ENCODE results near the gene C2orf76.

Gene C2orf76

DNA sequence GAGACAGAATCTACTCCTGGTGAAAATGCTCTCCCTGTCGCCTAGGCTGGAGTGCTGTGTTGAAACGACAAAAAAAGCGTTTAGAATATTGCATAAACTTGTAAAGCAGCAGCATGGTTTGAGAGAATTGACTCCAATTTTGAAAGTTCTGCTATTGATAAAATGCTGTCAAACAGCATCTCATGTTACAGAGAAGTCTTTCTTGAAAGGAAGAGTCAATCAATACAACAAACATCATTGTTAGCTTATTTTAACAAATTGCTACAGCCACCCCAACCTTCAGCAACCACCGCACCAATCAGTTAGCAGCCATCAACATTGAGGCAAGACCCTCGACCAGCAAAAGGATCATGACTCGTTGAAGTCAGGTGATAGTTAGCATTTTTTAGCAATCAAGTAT, 6.9 kb downstream of the C2orf76 start:
- DNase-seq (ENCODE audit: extremely low spot score) = no peak
- TF ChIP-seq, protein P1, sequence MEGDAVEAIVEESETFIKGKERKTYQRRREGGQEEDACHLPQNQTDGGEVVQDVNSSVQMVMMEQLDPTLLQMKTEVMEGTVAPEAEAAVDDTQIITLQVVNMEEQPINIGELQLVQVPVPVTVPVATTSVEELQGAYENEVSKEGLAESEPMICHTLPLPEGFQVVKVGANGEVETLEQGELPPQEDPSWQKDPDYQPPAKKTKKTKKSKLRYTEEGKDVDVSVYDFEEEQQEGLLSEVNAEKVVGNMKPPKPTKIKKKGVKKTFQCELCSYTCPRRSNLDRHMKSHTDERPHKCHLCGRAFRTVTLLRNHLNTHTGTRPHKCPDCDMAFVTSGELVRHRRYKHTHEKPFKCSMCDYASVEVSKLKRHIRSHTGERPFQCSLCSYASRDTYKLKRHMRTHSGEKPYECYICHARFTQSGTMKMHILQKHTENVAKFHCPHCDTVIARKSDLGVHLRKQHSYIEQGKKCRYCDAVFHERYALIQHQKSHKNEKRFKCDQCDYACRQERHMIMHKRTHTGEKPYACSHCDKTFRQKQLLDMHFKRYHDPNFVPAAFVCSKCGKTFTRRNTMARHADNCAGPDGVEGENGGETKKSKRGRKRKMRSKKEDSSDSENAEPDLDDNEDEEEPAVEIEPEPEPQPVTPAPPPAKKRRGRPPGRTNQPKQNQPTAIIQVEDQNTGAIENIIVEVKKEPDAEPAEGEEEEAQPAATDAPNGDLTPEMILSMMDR (IDR thresholded peaks at IDR 0.05; ENCODE audit: control extremely low read depth, extremely low read depth, low read depth, missing control alignments) = no peak
- ChIA-PET CTCF (interaction anchor here (1.0 kb wide), 1 partner anchor 11 kb away, joined by 3 read pairs; no protein-coding TSS in a partner anchor), POLR2A (no interaction called here)

DNA sequence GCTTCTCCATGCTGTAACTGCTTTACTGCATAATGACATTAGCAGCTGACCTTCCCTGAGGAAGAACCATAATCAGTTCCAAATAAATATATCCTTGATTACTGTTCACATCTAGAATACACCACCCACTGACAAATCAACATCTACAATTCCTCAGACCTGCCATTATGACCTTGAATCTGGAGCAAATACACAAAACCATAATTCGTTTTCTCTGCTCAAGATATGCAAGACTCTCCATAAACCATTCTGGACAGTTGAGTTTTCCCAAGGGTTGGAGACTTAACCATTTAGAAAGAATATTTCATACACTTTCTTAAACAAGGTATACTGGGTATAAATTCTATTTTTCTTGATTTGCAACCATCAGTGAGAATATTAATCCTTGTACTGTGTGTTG, 11.8 kb downstream of the C2orf76 start:
- TF ChIP-seq, protein P1 (IDR thresholded peaks at IDR 0.05; ENCODE audit: control extremely low read depth, extremely low read depth, low read depth, missing control alignments) = no peak
- ChIA-PET CTCF (interaction anchor here (1.0 to 1.6 kb wide), 2 partner anchors 13 to 64 kb away, joined by 3 to 4 read pairs; no protein-coding TSS in a partner anchor), POLR2A (no interaction called here)
- DNase-seq (ENCODE audit: extremely low spot score) = no peak

DNA sequence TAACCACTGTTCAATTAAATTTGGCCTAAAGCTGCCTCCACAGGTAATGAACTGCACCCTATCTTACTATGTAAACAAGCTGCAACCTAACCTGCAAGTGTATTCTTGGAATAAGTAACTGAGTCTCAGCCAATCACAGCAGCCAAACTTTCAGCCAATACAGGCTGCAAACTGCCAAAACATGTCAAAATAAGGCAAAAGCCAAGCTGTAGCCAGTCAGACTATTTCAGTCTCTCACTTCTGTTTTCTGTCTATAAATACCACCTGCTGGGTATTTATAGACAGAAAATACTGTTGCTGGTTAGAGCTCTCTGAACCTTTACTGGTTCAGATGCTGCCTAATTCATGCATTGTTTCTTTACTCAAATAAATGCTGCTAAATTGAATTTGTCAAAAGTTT, 14.3 kb downstream of the C2orf76 start:
- ChIA-PET CTCF (interaction anchor here (0.7 to 1.0 kb wide), 4 partner anchors 10 to 824 kb away, joined by 3 to 6 read pairs (median 3); no protein-coding TSS in a partner anchor), POLR2A (interaction anchor here (1.7 kb wide), 1 partner anchor 11 kb away, joined by 5 read pairs; no protein-coding TSS in a partner anchor)
- TF ChIP-seq, protein P1 (IDR thresholded peaks at IDR 0.05; ENCODE audit: control extremely low read depth, extremely low read depth, low read depth, missing control alignments) = no peak
- DNase-seq (ENCODE audit: extremely low spot score) = peak; percentile 58

DNA sequence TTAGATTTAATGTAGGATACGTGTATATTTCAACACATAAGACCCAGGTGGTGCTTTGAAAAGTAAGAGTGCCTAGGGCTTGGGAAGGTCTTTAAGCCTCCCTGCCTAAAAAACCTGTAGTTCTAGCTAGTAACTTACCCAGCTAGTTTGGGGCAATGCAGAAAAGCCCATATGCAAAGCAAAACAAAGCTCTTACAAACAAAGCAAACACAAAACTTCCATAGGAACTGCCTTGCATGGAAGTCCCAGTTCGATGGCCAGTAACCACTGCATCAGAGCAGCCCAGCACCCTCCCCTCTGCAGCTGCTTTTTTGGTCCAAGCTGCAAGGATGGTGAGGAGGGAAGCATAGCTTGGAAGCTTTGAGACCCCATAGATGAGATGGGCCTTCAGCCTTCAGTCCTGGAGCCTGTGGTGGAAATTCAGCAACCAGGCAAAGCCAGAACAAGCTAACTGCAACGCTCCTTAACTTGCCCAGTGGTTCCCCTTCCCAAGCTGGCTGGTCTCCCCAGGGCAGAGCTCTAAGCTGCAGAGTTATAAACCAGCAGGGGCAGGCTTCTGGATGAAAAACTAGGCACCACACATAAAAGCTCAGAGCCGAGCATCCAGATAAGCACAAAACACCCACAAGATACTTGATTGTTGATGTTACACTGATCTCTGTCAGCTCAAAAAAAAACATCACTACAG, 16.2 kb downstream of the C2orf76 start:
- POLR2A ChIA-PET = interaction anchor here (0.8 kb wide), 1 partner anchor 11 kb away, joined by 3 read pairs; no protein-coding TSS in a partner anchor

DNA sequence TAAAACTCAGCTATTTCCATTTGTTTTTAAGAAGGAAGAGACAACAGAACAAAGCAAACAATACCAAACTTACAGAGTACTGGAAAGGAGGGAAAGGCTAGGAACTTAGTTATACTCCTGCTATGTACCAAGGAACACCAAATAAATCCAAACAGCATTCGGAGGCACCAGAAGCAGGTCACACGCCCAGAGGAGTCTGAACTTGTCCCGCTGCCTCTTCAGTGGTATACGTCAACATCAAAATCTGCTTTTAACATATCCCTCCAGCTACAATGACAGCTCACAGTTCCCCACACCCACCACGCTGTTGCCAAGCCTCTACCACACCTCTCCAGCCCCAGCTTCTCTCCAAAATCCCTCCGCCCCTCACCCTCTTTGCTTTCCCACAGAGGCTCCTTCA, 17.3 kb downstream of the C2orf76 start:
- no peak for DNase-seq (ENCODE audit: extremely low spot score)
- ChIA-PET POLR2A (no interaction called here), CTCF (interaction anchor here (1.1 to 2.1 kb wide), 7 partner anchors 9 to 85 kb away, joined by 3 to 7 read pairs (median 4); partner anchors contain the start of genes C2orf76 and DBI)
- TF ChIP-seq, protein P1 (IDR thresholded peaks at IDR 0.05; ENCODE audit: control extremely low read depth, extremely low read depth, low read depth, missing control alignments) = no peak

More for the DNA sequence above, 16.2 kb downstream of the C2orf76 start:
- TF ChIP-seq, protein P1 (IDR thresholded peaks at IDR 0.05; ENCODE audit: control extremely low read depth, extremely low read depth, low read depth, missing control alignments) = no peak
- CTCF ChIA-PET = interaction anchor here (0.7 to 2.1 kb wide), 10 partner anchors 8 to 21 kb away, joined by 3 to 7 read pairs (median 4); partner anchors contain the start of genes C2orf76 and DBI
- DNase-seq (ENCODE audit: extremely low spot score) = no peak

DNA sequence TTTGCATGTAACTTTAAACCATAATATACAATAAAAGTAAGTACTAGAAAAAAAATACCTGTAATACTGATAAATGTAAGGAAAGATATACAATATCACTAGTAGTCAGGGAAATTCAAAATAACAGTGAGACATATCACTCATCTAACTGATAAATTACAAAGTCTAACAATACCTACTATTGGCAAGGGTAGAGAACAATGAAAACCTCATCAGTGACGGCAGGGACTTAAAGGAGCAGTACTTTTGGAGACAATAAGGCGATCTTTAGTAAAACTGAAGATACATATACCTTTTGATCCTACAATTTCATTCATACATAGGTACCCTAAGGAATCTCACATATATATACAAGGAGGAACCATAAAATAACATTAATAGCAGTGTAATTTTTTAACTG, 24.9 kb downstream of the C2orf76 start:
- TF ChIP-seq, protein P1 (IDR thresholded peaks at IDR 0.05; ENCODE audit: control extremely low read depth, extremely low read depth, low read depth, missing control alignments) = no peak
- ChIA-PET CTCF (interaction anchor here (1.0 kb wide), 1 partner anchor 9 kb away, joined by 3 read pairs; no protein-coding TSS in a partner anchor), POLR2A (no interaction called here)
- no peak for DNase-seq (ENCODE audit: extremely low spot score)

Measured in GM10248 (cell line).